ENCODE data around the gene SLCO4C1. TPM values are rescaled to one million over a fixed set of nuclear protein-coding genes. Genes with fewer than 3 reads are reported as not detected.

SLCO4C1 gene
- total RNA-seq, 2 donors from 2014 or later, result 0.14 to 0.35 TPM

GRCh38 chr5:102295534-102296177 lies 428 bp downstream of the SLCO4C1 start:
- no peaks in the 10 kb centered on the region for H3K36me3 ChIP-seq
- TF ChIP-seq, protein P1, sequence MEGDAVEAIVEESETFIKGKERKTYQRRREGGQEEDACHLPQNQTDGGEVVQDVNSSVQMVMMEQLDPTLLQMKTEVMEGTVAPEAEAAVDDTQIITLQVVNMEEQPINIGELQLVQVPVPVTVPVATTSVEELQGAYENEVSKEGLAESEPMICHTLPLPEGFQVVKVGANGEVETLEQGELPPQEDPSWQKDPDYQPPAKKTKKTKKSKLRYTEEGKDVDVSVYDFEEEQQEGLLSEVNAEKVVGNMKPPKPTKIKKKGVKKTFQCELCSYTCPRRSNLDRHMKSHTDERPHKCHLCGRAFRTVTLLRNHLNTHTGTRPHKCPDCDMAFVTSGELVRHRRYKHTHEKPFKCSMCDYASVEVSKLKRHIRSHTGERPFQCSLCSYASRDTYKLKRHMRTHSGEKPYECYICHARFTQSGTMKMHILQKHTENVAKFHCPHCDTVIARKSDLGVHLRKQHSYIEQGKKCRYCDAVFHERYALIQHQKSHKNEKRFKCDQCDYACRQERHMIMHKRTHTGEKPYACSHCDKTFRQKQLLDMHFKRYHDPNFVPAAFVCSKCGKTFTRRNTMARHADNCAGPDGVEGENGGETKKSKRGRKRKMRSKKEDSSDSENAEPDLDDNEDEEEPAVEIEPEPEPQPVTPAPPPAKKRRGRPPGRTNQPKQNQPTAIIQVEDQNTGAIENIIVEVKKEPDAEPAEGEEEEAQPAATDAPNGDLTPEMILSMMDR (IDR thresholded peaks at IDR 0.05), result no peak
- peak overlapping the region; percentile 65 for H3K4me3 ChIP-seq
- H3K27ac ChIP-seq, result no peak overlapping the region
- H3K27me3 ChIP-seq (replicated peaks; ENCODE audit: insufficient read depth), result no peaks in the 10 kb centered on the region
- no peaks in the 10 kb centered on the region for H3K9me3 ChIP-seq
- peaks cover 10 to 22% of the 10 kb centered on the region in 2 donors for H3K4me1 ChIP-seq (ENCODE audit: control insufficient read depth in 1 of 2, low read depth in 2 of 2)
- ATAC-seq (ENCODE audit: insufficient number of reproducible peaks, low FRiP score, low read depth) (no peak), DNase-seq (ENCODE audit: low spot score) (no peak)

GRCh38 chr5:102294886-102295395 lies 1.1 kb downstream of the SLCO4C1 start:
- ATAC-seq (ENCODE audit: insufficient number of reproducible peaks, low FRiP score, low read depth) (no peak), DNase-seq (ENCODE audit: low spot score) (no peak)
- Histone ChIP-seq H3K4me3 (peak overlapping the region; percentile 65), H3K27me3 (replicated peaks; ENCODE audit: insufficient read depth) (no peaks in the 10 kb centered on the region), H3K4me1 (ENCODE audit: control insufficient read depth in 1 of 2, low read depth in 2 of 2) (peaks cover 10 to 22% of the 10 kb centered on the region in 2 donors), H3K27ac (no peak overlapping the region), H3K36me3 (no peaks in the 10 kb centered on the region), H3K9me3 (no peaks in the 10 kb centered on the region)
- TF ChIP-seq, protein P1 (IDR thresholded peaks at IDR 0.05), result no peak

DNA sequence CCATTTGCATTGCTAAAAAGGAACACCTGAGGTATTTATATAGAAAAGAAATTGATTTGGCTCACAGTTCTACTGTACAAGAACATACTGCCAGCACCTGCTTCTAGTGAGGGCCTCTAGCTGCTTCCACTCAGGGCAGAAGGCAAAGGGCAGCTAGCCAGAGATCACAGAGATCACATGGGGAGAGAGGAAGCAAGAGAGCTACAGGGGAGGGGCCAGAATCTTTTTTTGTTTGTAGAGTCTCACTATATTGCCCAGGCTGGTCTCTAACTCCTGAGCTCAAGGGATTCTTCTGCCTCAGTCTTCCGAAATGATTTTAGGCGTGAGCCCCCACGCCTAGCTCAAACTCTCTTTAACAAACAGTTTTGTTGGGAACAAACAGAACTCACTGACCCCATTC lies 6.1 kb downstream of the SLCO4C1 start:
- no peaks in the 10 kb centered on the region for H3K9me3 ChIP-seq
- H3K4me1 ChIP-seq (ENCODE audit: control insufficient read depth in 1 of 2, low read depth in 2 of 2), result peaks cover under 1 to 2% of the 10 kb centered on the region in 2 donors
- DNase-seq (ENCODE audit: low spot score), result no peak
- ATAC-seq (ENCODE audit: insufficient number of reproducible peaks, low FRiP score, low read depth), result no peak
- no peaks in the 10 kb centered on the region for H3K27me3 ChIP-seq (replicated peaks; ENCODE audit: insufficient read depth)
- TF ChIP-seq, protein P1 (IDR thresholded peaks at IDR 0.05), result no peak
- H3K4me3 ChIP-seq, result no peak overlapping the region
- no peaks in the 10 kb centered on the region for H3K36me3 ChIP-seq
- no peak overlapping the region for H3K27ac ChIP-seq

GRCh38 chr5:102289251-102289899 lies 6.7 kb downstream of the SLCO4C1 start:
- H3K27ac ChIP-seq, result no peak overlapping the region
- ATAC-seq (ENCODE audit: insufficient number of reproducible peaks, low FRiP score, low read depth), result no peak
- no peaks in the 10 kb centered on the region for H3K36me3 ChIP-seq
- TF ChIP-seq, protein P1 (IDR thresholded peaks at IDR 0.05), result no peak
- H3K4me1 ChIP-seq (ENCODE audit: control insufficient read depth in 1 of 2, low read depth in 2 of 2), result no peaks in the 10 kb centered on the region
- DNase-seq (ENCODE audit: low spot score), result no peak
- no peaks in the 10 kb centered on the region for H3K27me3 ChIP-seq (replicated peaks; ENCODE audit: insufficient read depth)
- no peak overlapping the region for H3K4me3 ChIP-seq
- H3K9me3 ChIP-seq, result no peaks in the 10 kb centered on the region

DNA sequence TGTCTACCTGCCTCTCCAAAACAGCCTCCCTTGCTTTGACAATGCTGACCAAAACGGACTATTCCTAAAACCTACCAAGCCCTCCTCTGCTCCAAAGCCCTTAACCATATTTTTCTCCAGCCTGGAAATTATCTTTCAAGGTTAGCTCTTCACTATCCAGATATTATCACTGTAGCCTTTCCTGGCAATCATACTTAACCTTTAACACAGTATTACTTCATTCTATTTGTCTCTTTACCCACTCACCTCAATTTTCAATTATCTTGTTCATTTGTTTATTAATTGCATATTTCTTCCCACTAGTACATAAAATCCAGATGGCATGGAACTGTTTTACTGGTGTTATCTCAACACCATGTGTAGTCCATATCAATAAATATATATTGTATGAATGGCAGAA lies 7.5 kb downstream of the SLCO4C1 start:
- no peaks in the 10 kb centered on the region for H3K36me3 ChIP-seq
- no peaks in the 10 kb centered on the region for H3K4me1 ChIP-seq (ENCODE audit: control insufficient read depth in 1 of 2, low read depth in 2 of 2)
- ATAC-seq (ENCODE audit: insufficient number of reproducible peaks, low FRiP score, low read depth) (no peak), DNase-seq (ENCODE audit: low spot score) (no peak)
- H3K27ac ChIP-seq, result no peak overlapping the region
- TF ChIP-seq, protein P1 (IDR thresholded peaks at IDR 0.05), result no peak
- no peak overlapping the region for H3K4me3 ChIP-seq
- no peaks in the 10 kb centered on the region for H3K9me3 ChIP-seq
- no peaks in the 10 kb centered on the region for H3K27me3 ChIP-seq (replicated peaks; ENCODE audit: insufficient read depth)
